GM21825 (cell line): ENCODE measurements around the gene FNDC3B.
"Not testable (repeated sequence)": the region's sequence is repeated elsewhere in the genome, so short reads cannot be mapped to it uniquely, and the experiment has no call there.

ENCODE experiments used
- ATAC-seq: cut with Tn5 transposase; IDR thresholded peaks from one replicate; pipeline ENCODE4 v1.9.1; 2021; ENCODE audit warnings: mild to moderate bottlenecking, moderate library complexity; ENCODE audit not compliant: unreplicated experiment

The FNDC3B gene

GRCh38 chr3:172228036-172228415 lies 188.6 kb downstream of the FNDC3B start:
- no peak for ATAC-seq

GRCh38 chr3:172229462-172229861 lies 190.1 kb downstream of the FNDC3B start:
- ATAC-seq: no peak

- no peak for ATAC-seq
These were observed 192.0 kb downstream of the FNDC3B start for GRCh38 chr3:172231318-172231901.

GRCh38 chr3:172232579-172233212 lies 193.3 kb downstream of the FNDC3B start:
- ATAC-seq: no peak

GRCh38 chr3:172233474-172234277 lies 194.3 kb downstream of the FNDC3B start:
- ATAC-seq: no peak

- no peak for ATAC-seq
These were observed 196.3 kb downstream of the FNDC3B start for GRCh38 chr3:172235698-172236097.

- ATAC-seq: no peak
These were observed 197.7 kb downstream of the FNDC3B start for GRCh38 chr3:172236771-172237742.

- ATAC-seq: no peak
These were observed 198.8 kb downstream of the FNDC3B start for GRCh38 chr3:172238188-172238587.

GRCh38 chr3:172239218-172239790 lies 199.9 kb downstream of the FNDC3B start:
- no peak for ATAC-seq

- no peak for ATAC-seq
These were observed 202.0 kb downstream of the FNDC3B start for GRCh38 chr3:172241405-172241804.

- not testable (repeated sequence) for ATAC-seq
These were observed 203.1 kb downstream of the FNDC3B start for GRCh38 chr3:172242471-172242870.

GRCh38 chr3:172243376-172243775 lies 204.0 kb downstream of the FNDC3B start:
- not testable (repeated sequence) for ATAC-seq

GRCh38 chr3:172244011-172244410 lies 204.6 kb downstream of the FNDC3B start:
- no peak for ATAC-seq

GRCh38 chr3:172245241-172245640 lies 205.9 kb downstream of the FNDC3B start:
- no peak for ATAC-seq

- no peak for ATAC-seq
These were observed 206.9 kb downstream of the FNDC3B start for GRCh38 chr3:172246107-172246844.

GRCh38 chr3:172247525-172248274 lies 208.3 kb downstream of the FNDC3B start:
- ATAC-seq: no peak

GRCh38 chr3:172249039-172249438 lies 209.7 kb downstream of the FNDC3B start:
- ATAC-seq: no peak

- no peak for ATAC-seq
These were observed 211.8 kb downstream of the FNDC3B start for GRCh38 chr3:172251211-172251610.

GRCh38 chr3:172253200-172253599 lies 213.8 kb downstream of the FNDC3B start:
- ATAC-seq: no peak
